B cell (primary cell): Measurements from ENCODE around the gene GLI1. TPM values are rescaled to one million over a fixed set of nuclear protein-coding genes. Genes with fewer than 3 reads are reported as not detected.
A peak's percentile ranks its signal among the peaks of the same experiment; 100 is the strongest.

Experiments
- ATAC-seq: fragments of 200-7000 bp; cut with Tn5 transposase; one replicate; pipeline ENCODE4 v1.10.0; 2021; ENCODE audit warnings: low read depth, mild to moderate bottlenecking, moderate number of reproducible peaks, moderate library complexity
- CTCF ChIA-PET: fragments of 350-600 bp; sonication (Branson Sonifier 250); formaldehyde crosslinking; loops from one replicate; lab custom pipeline; 2021; ENCODE audit warnings: antibody characterized with exemption, inconsistent platforms; lab: Charles Lee
- POLR2A ChIA-PET: fragments of 350-600 bp; sonication (Branson Sonifier 250); formaldehyde crosslinking; loops from one replicate; lab custom pipeline; 2021; ENCODE audit warnings: antibody characterized with exemption; lab: Charles Lee
- DNase-seq: peaks from one replicate; pipeline ENCODE4 v3.0.0; 2013
- H2AFZ ChIP-seq: 2 replicates; pipeline ENCODE4 v1.6.1; 2012; ENCODE audit warnings: mild to moderate bottlenecking, low read depth, low read length; ENCODE audit not compliant: insufficient read depth, poor library complexity, severe bottlenecking
- H3K27ac ChIP-seq, 2 donors: 1 replicate in 1 of 2; 2 replicates in 1 of 2; pipeline ENCODE4 v1.5.1; 2012 to 2013; ENCODE audit warnings: low read length in 2 of 2, mild to moderate bottlenecking in 2 of 2, moderate library complexity in 1 of 2
- H3K27me3 ChIP-seq, 4 experiments: fragments of 200-600 bp in 1 of 4; sonication (generic) in 1 of 4; replicated peaks in 1 of 4; 1 replicate in 2 of 4; 2 replicates in 2 of 4; pipeline versions ENCODE4 v1.6.1 to v1.7.0; 2013 to 2016; ENCODE audit warnings: low read length in 3 of 4, mild to moderate bottlenecking in 2 of 4, mixed read lengths in 1 of 4, moderate library complexity in 1 of 4; ENCODE audit not compliant: insufficient read depth in 4 of 4, control insufficient read depth in 3 of 4; ENCODE audit errors: control extremely low read depth in 1 of 4
- H3K36me3 ChIP-seq, 2 experiments: replicated peaks in 1 of 2; 1 replicate in 1 of 2; 2 replicates in 1 of 2; pipeline versions ENCODE4 v1.6.1 to v1.7.1; 2013; ENCODE audit warnings: low read length in 1 of 2; ENCODE audit not compliant: insufficient read depth in 2 of 2, control insufficient read depth in 1 of 2; ENCODE audit errors: control extremely low read depth in 1 of 2, extremely low read depth in 1 of 2
- H3K4me1 ChIP-seq, 2 donors: fragments of 200-600 bp in 1 of 2; sonication (generic) in 1 of 2; 1 replicate in 1 of 2; 2 replicates in 1 of 2; pipeline versions ENCODE4 v1.5.1 to v1.6.1; 2013 to 2017; ENCODE audit warnings: low read length in 2 of 2; ENCODE audit not compliant: control insufficient read depth in 2 of 2, insufficient read depth in 2 of 2
- H3K4me2 ChIP-seq: replicated peaks from 2 replicates; pipeline ENCODE3; 2012; ENCODE audit warnings: mild to moderate bottlenecking, low read depth, low read length; ENCODE audit not compliant: poor library complexity, severe bottlenecking
- H3K4me3 ChIP-seq, 5 experiments: fragments of 200-600 bp in 1 of 5; sonication (generic) in 1 of 5; 1 replicate in 3 of 5; 2 replicates in 2 of 5; pipeline versions ENCODE4 v1.5.1 to v1.7.0; 2011 to 2016; ENCODE audit warnings: low read length in 4 of 5, mild to moderate bottlenecking in 4 of 5, low read depth in 2 of 5, control low read depth in 1 of 5, moderate library complexity in 1 of 5; ENCODE audit not compliant: insufficient read depth in 1 of 5; ENCODE audit errors: control extremely low read depth in 1 of 5, extremely low read depth in 1 of 5
- H3K79me2 ChIP-seq: fragments of 200-600 bp; sonication (generic); one replicate; pipeline ENCODE4 v1.6.0; 2016; ENCODE audit warnings: low read length; ENCODE audit not compliant: control insufficient read depth, insufficient read depth
- H3K9ac ChIP-seq: fragments of 200-600 bp; sonication (generic); 2 replicates; pipeline ENCODE4 v1.6.1; 2017; ENCODE audit warnings: mild to moderate bottlenecking, low read length, moderate library complexity
- H3K9me3 ChIP-seq, 3 donors: one replicate each; pipeline versions ENCODE4 v1.6.1 to v1.7.1; 2013; ENCODE audit warnings: low read length in 2 of 3; ENCODE audit not compliant: control insufficient read depth in 2 of 3, insufficient read depth in 1 of 3; ENCODE audit errors: control extremely low read depth in 1 of 3
- H4K20me1 ChIP-seq: 2 replicates; pipeline ENCODE4 v1.6.0; 2012; ENCODE audit warnings: mild to moderate bottlenecking, low read length; ENCODE audit not compliant: insufficient read depth, control insufficient read depth, poor library complexity, severe bottlenecking
- H3K27ac Mint-ChIP-seq: one replicate; pipeline ENCODE4 v1.8.0; 2021; ENCODE audit warnings: mixed read lengths
- H3K27me3 Mint-ChIP-seq: one replicate; pipeline ENCODE4 v1.8.0; 2021; ENCODE audit warnings: mixed read lengths
- H3K4me1 Mint-ChIP-seq: one replicate; pipeline ENCODE4 v1.8.0; 2021; ENCODE audit warnings: mixed read lengths
- H3K4me3 Mint-ChIP-seq: one replicate; pipeline ENCODE4 v1.8.0; 2021; ENCODE audit warnings: mixed read lengths
- H3K9me3 Mint-ChIP-seq: one replicate; pipeline ENCODE4 v1.8.0; 2022; ENCODE audit warnings: mixed read lengths; ENCODE audit not compliant: insufficient read depth
- EZH2 ChIP-seq: IDR thresholded peaks from 2 replicates; pipeline ENCODE4 v1.6.1; 2012; ENCODE audit warnings: borderline replicate concordance, low read depth, mild to moderate bottlenecking, moderate library complexity, low read length; ENCODE audit not compliant: insufficient read depth, poor library complexity, severe bottlenecking
- WGBS: methylation state at CpG from one replicate; pipeline ENCODE4 v1.1.5; 2013; ENCODE audit warnings: missing lambda C conversion rate; ENCODE audit not compliant: insufficient coverage; 5-methylcytosine and 5-hydroxymethylcytosine counted together
- intact Hi-C: fragments of 100-400 bp; cut with micrococcal nuclease; formaldehyde crosslinking; loops from one replicate; pipeline ENCODE4 v1.10.0; 2022
- polyA plus RNA-seq: library from polyadenylated mRNA; depleted of rRNA; stranded (reverse); fragments of >200 nt; gene quantifications from 2 replicates; pipeline ENCODE4 v1.2.3, GENCODE V29; 2012
- total RNA-seq, 2 donors: library from RNA; stranded (reverse); fragments of 120-200 nt in 1 of 2; gene quantifications; 1 replicate in 1 of 2; 2 replicates in 1 of 2; pipeline versions ENCODE4 v1.2.3 to v1.2.4, GENCODE V29; 2013 to 2022
- TF ChIP-seq, protein P1 (sequence below): fragments of 200-600 bp; IDR thresholded peaks from one replicate; pipeline ENCODE4 v1.8.0; 2022; ENCODE audit warnings: antibody characterized with exemption, mild to moderate bottlenecking

Gene GLI1
- total and polyA plus RNA-seq, 2 donors (not counting 1 experiment from before 2014, with no cell fraction given) = 4.1 to 5.4 TPM

- peak overlapping the region in 4 of 5 experiments; percentile 58 to 93 (median 86) for H3K4me3 ChIP-seq
- H3K4me1 ChIP-seq = peaks cover 28 to 53% of the 10 kb centered on the region in 2 donors
- H3K36me3 ChIP-seq = no peaks in the 10 kb centered on the region
- H3K4me2 ChIP-seq = peak overlapping the region; percentile 94
- TF ChIP-seq EZH2 = no peak
- TF ChIP-seq, protein P1, sequence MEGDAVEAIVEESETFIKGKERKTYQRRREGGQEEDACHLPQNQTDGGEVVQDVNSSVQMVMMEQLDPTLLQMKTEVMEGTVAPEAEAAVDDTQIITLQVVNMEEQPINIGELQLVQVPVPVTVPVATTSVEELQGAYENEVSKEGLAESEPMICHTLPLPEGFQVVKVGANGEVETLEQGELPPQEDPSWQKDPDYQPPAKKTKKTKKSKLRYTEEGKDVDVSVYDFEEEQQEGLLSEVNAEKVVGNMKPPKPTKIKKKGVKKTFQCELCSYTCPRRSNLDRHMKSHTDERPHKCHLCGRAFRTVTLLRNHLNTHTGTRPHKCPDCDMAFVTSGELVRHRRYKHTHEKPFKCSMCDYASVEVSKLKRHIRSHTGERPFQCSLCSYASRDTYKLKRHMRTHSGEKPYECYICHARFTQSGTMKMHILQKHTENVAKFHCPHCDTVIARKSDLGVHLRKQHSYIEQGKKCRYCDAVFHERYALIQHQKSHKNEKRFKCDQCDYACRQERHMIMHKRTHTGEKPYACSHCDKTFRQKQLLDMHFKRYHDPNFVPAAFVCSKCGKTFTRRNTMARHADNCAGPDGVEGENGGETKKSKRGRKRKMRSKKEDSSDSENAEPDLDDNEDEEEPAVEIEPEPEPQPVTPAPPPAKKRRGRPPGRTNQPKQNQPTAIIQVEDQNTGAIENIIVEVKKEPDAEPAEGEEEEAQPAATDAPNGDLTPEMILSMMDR = no peak
- H2AFZ ChIP-seq = peak overlapping the region; percentile 67
- H3K9me3 ChIP-seq = no peaks in the 10 kb centered on the region
- Mint-ChIP-seq H3K27me3 (no peaks in the 10 kb centered on the region), H3K4me1 (peaks cover 49% of the 10 kb centered on the region), H3K27ac (peak overlapping the region; percentile 67), H3K9me3 (no peaks in the 10 kb centered on the region), H3K4me3 (peak overlapping the region; percentile 92)
- 3% methylated on average over 14 of the region's 19 CpGs for WGBS
- ATAC-seq (no peak), DNase-seq (peak; percentile 50)
- peak overlapping the region; percentile 81 for H3K9ac ChIP-seq
- POLR2A ChIA-PET = interaction anchor here (1.2 to 3.9 kb wide), 2 partner anchors 18 to 59 kb away, joined by 4 to 39 read pairs; partner anchors contain the start of genes ARHGAP9 and DDIT3
- peak overlapping the region in 1 of 2 donors; percentile 25 for H3K27ac ChIP-seq
- intact Hi-C loops = no loop called here
- CTCF ChIA-PET = interaction anchor here (0.6 to 7.6 kb wide), 7 partner anchors 15 to 222 kb away, joined by 3 to 166 read pairs (median 3); partner anchors contain the start of gene ARHGAP9
- H3K79me2 ChIP-seq = peaks cover 6% of the 10 kb centered on the region
- no peaks in the 10 kb centered on the region for H4K20me1 ChIP-seq
- no peaks in the 10 kb centered on the region for H3K27me3 ChIP-seq
Measured at GRCh38 chr12:57460841-57461275, 1.3 kb downstream of the GLI1 start.

GRCh38 chr12:57461276-57461916, 1.8 kb downstream of the GLI1 start:
- H3K27me3 ChIP-seq = no peaks in the 10 kb centered on the region
- Mint-ChIP-seq H3K27ac (peak overlapping the region; percentile 93), H3K4me3 (peak overlapping the region; percentile 92), H3K27me3 (no peaks in the 10 kb centered on the region), H3K4me1 (peaks cover 43% of the 10 kb centered on the region), H3K9me3 (no peaks in the 10 kb centered on the region)
- no peaks in the 10 kb centered on the region for H4K20me1 ChIP-seq
- ATAC-seq (no peak), DNase-seq (peak; percentile 54)
- POLR2A ChIA-PET = interaction anchor here (1.2 to 3.9 kb wide), 2 partner anchors 17 to 59 kb away, joined by 4 to 39 read pairs; partner anchors contain the start of genes ARHGAP9 and DDIT3
- WGBS = 1% methylated on average over 12 of the region's 32 CpGs
- CTCF ChIA-PET = interaction anchor here (0.7 to 7.6 kb wide), 6 partner anchors 9 to 200 kb away, joined by 3 to 166 read pairs (median 4); partner anchors contain the start of gene ARHGAP9
- no peaks in the 10 kb centered on the region for H3K9me3 ChIP-seq
- peak overlapping the region; percentile 12 to 58 for H3K27ac ChIP-seq
- peak overlapping the region; percentile 81 for H3K9ac ChIP-seq
- H2AFZ ChIP-seq = peak overlapping the region; percentile 67
- peak overlapping the region; percentile 94 for H3K4me2 ChIP-seq
- no peaks in the 10 kb centered on the region for H3K36me3 ChIP-seq
- intact Hi-C loops = no loop called here
- peaks cover 6% of the 10 kb centered on the region for H3K79me2 ChIP-seq
- H3K4me3 ChIP-seq = peak overlapping the region; percentile 58 to 93 (median 81)
- TF ChIP-seq EZH2 = no peak
- TF ChIP-seq, protein P1 = no peak
- peaks cover 23 to 48% of the 10 kb centered on the region in 2 donors for H3K4me1 ChIP-seq
